ENCODE results near the gene LYSMD1. TPM values are rescaled to one million over a fixed set of nuclear protein-coding genes. Genes with fewer than 3 reads are reported as not detected.
"Not testable (repeated sequence)": the region's sequence is repeated elsewhere in the genome, so short reads cannot be mapped to it uniquely, and the experiment has no call there.

LYSMD1 gene
- total RNA-seq, result 1 to 10 TPM; 4.3 to 4.7 TPM

DNA sequence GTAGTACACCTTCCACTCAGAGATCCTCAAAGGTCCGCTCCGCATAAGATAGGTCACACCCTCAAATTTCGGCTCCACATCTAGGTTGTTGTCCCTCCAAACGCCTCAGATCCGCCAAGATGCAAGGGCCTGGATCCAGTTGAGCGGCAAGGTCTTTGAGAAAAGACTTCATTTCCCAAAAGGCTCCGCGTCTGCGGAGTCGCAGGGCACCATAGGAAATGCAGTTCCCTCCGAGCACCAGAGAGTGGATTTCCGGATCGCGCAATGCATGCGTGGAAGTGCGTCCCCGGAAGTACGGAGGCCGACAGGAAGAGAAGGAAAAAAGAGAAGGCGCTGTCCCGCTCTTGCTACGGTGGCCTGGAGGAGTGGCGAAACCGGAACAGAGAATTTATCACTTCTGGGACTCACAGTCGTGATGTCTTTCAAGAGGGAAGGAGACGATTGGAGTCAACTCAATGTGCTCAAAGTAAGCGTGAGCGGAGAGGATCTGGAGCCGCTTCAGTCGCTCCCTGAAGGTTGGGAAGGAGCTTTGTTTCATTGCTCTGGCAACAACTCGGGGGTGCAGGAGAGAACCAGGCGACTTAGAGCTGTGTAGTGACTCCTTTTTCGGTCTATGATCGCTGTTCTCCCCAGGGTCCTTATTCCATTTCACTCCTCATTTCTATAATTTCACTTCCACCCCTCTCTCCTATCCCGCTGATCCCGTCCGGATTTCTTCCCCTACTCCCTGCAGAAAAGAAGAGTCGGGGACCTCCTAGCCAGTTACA is at the start of gene LYSMD1, which contains the start of gene SCNM1:
TSS of gene LYSMD1 (minus strand) at position 165 of the 767 bp plus-strand sequence. CDS start 644 bp downstream, outside the sequence.
TSS of gene SCNM1 (plus strand) at position 407 of the 767 bp plus-strand sequence. CDS start at position 416, 9 bp downstream.
- ChIA-PET POLR2A (interaction anchor here (0.9 kb wide), 1 partner anchor 24 kb away, joined by 3 read pairs; the partner anchor contains the start of gene VPS72), CTCF (interaction anchor here (0.6 to 1.4 kb wide), 4 partner anchors 9 to 119 kb away, joined by 3 to 11 read pairs (median 3); no protein-coding TSS in a partner anchor)

DNA sequence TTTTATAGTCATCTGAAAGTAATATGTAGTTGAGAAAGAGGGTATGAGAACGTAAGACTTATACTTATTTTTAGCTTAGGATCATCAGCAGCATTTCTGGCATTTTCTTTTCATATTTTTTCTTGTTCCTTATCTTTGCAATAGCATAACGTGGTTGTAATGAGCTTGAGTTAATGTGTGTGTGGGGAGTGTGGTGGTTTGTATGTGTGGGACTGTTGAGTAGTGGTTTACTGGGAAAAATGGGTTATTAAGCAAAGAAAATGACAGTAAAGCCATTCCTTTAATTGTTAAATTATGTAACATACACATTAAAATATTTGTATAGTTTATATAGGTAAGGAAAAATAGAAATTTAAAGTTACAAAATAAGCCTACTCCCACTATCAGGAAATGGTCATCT is 47.9 kb upstream of the LYSMD1 start:
- POLR2A ChIA-PET, result no interaction called here

DNA sequence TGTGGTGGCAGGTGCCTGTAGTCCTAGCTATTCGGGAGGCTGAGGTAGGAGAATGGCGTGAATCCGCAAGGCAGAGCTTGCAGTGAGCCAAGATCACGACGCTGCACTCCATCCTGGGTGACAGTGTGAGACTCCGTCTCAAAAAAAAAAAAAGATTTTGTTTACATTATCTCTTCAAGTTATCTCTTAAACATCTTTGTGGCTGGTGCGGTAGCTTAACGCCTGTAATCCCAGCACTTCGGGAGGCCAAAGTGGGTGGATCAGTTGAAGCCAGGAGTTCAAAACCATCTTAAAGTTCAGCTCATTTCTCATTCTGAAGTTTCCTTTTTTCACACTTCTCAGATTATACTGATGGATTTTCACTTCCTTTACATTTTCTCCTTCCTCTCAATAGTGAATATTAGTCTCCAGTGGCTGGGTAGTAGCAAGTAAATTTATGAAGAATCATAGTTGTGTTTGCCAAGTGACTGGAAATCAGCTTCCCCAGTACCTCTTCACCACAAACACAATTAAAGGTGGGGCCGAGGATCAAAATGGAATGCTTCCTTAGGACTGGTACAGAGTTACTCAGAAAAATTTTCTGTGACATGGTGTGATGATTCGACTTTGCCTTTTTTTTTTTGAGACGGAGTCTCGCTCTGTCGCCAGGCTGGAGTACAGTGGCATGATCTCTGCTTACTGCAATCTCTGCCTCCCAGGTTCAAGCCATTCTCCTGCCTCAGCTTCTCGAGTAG is 46.4 kb upstream of the LYSMD1 start:
- ChIA-PET CTCF (interaction anchor here (1.0 to 1.9 kb wide), 2 partner anchors 40 to 490 kb away, joined by 5 to 7 read pairs; no protein-coding TSS in a partner anchor), POLR2A (no interaction called here)

More for the DNA sequence above, 47.9 kb upstream of the LYSMD1 start:
- CTCF ChIA-PET, result no interaction called here

GRCh38 chr1:151210830-151211229 is 45.1 kb upstream of the LYSMD1 start:
- ChIA-PET CTCF (interaction anchor here (1.9 kb wide), 1 partner anchor 41 kb away, joined by 7 read pairs; no protein-coding TSS in a partner anchor), POLR2A (no interaction called here)

DNA sequence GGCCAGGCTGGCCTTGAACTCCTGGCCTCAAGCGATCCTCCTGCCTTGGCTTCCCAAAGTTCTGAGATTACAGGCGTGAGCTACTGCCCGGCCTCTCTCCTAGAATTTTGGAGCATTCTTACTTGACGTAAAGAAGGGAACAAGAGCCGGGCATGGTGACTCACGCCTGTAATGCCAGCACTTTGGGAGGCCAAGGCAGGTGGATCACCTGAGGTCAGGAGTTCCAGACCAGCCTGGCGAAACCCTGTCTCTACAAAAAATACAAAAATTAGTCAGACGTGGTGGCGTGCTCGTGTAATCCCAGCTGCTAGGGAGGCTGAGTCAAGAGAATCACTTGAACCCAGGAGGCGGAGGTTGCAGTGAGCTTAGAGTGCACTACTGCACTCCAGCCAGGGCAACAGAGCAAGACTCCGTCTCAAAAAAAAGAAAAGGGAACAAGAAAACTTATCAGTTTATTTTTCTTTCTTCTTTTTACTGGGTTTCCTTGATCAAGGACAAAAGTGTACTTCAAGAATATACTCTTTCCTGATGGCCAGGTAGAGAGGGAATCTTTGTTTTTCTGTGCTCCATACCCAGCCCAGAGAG is 39.8 kb upstream of the LYSMD1 start:
- POLR2A ChIA-PET, CTCF ChIA-PET: not testable (repeated sequence)

- ChIA-PET POLR2A (interaction anchor here (0.6 kb wide), 1 partner anchor 51 kb away, joined by 8 read pairs; no protein-coding TSS in a partner anchor), CTCF (interaction anchor here (0.6 to 1.2 kb wide), 4 partner anchors 52 to 129 kb away, joined by 3 to 5 read pairs (median 4); no protein-coding TSS in a partner anchor)
Measured at GRCh38 chr1:151199873-151200581, 34.3 kb upstream of the LYSMD1 start.

DNA sequence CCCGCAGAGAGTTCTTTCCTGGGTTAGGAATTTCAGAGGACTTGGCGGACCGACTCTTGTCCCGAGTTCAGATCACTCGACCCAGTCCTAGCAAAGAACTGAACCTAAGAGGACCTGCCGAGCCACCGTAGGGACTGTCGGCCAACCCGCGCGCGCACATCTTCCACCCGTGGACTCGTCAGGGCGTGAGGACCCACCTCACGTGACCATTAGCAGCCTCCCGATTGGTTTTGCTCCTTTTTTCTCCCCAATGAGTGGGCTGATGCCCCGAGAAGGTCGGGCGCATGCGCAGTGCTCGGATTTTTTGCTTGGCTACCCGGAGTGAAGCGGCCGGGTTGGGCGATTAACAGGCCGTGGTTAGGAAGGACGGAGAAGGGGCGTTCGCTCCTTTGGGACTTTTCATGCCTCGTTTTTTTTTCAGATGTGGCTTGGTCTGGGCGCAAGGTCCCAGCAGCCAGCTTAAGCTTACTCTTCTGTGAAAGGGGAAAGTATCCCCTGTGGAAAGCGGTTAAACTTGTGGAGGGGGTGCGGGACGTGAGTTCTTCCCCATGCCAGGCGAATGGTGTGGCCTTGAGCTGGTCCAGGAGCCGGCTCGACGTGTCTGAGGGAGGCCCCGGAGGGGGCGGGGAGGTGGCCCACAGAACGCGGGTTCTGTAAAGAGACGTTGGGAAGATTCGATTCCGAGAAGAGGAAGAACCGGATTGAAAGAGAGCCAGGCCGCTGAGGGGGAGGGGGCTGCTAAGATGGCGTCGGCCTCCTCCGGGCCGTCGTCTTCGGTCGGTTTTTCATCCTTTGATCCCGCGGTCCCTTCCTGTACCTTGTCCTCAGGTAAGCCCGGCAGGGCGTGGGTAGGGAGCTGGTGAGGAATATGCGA is 32.8 kb upstream of the LYSMD1 start, which contains the start of gene PIP5K1A:
TSS of gene PIP5K1A (plus strand) at position 299 of the 874 bp plus-strand sequence. CDS start at position 744, 445 bp downstream.
- CTCF ChIA-PET, result interaction anchor here (1.0 to 1.2 kb wide), 4 partner anchors 9 to 242 kb away, joined by 3 to 4 read pairs (median 3); no protein-coding TSS in a partner anchor
- POLR2A ChIA-PET, result interaction anchor here (0.6 to 1.4 kb wide), 4 partner anchors 9 to 57 kb away, joined by 3 to 7 read pairs (median 4); partner anchors contain the start of genes PSMD4 and VPS72

DNA sequence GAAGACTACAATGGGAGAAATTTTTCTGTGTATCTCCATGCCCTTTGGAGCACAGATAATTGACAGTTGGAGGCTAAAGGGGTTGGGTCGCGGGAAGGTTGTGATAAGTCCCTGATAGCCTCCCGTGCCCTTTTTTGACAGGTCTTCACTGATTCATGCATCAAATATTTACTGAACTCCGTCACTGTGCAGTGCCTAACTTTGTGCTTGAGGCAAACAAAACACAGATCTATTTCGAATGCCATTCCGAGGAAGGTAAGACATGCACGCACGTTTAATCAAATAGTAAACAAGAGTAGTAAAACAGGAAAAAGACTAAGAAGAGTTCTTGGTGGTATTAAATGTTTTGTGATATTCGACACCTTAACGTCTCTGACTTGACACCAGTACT is 32.2 kb upstream of the LYSMD1 start:
- ChIA-PET CTCF (no interaction called here), POLR2A (interaction anchor here (1.4 kb wide), 1 partner anchor 8 kb away, joined by 7 read pairs; the partner anchor contains the start of gene VPS72)

DNA sequence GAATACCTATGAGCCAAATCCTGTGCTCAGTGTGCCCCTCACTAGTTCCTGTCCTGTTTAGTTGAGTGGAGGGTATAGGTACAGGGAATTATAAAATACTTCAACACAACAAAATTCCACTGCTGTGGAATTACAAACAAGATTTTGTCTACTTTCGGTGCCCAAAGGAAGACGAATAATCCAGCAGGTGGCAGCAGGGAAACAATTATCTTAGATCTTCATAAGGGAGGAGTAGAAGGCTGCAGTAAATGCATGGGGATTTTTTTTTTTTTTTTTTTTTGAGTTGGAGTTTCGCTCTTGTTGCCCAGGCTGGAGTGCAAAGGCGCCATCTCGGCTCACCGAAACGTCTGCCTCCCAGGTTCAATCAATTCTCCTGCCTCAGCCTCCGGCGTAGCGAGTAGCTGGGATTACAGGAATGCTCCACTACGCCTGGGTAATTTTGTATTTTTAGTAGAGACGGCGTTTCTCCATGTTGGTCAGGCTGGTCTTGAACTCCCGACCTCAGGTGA is 30.6 kb upstream of the LYSMD1 start:
- ChIA-PET CTCF (interaction anchor here (0.6 to 1.0 kb wide), 3 partner anchors 34 to 99 kb away, joined by 3 to 5 read pairs (median 3); no protein-coding TSS in a partner anchor), POLR2A (interaction anchor here (0.6 to 0.7 kb wide), 2 partner anchors 86 to 203 kb away, joined by 3 to 6 read pairs; partner anchors contain the start of gene PSMB4)

DNA sequence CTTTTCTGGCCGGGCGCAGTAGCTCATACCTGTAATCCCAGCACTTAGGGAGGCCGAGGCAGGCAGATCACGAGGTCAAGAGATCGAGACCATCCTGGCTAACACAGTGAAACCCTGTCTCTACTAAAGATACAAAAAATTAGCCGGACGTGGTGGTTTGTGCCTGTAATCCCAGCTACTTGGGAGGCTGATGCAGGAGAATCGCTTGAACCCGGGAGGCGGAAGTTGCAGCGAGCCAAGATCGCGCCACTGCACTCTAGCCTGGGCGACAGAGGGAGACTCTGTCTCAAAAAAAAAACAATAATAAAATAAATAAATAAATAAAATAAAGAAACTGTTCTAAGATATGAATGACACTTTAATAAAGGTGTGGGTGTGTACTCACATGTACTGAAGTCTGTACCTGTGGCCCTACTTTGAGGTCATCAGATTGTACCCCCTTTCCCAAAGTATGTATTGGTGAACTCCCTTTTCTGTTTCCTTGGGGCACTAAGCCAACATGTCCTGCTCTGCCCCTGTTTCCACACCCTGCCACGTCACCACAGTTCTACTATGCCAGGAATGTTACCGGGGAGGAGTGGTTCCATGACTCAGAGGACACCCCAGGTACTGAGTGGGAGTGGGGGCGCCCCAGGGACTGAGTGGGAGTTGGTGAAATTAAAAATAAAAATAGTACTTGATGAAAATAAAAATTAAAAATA is 29.3 kb upstream of the LYSMD1 start:
- CTCF ChIA-PET, result interaction anchor here (0.6 to 2.2 kb wide), 3 partner anchors 31 to 56 kb away, joined by 3 to 9 read pairs (median 4); no protein-coding TSS in a partner anchor
- POLR2A ChIA-PET, result not testable (repeated sequence)

- CTCF ChIA-PET, result interaction anchor here (2.2 kb wide), 1 partner anchor 58 kb away, joined by 9 read pairs; no protein-coding TSS in a partner anchor
- POLR2A ChIA-PET, result no interaction called here
Measured at GRCh38 chr1:151193856-151194255, 28.2 kb upstream of the LYSMD1 start.

- POLR2A ChIA-PET, result no interaction called here
- CTCF ChIA-PET, result interaction anchor here (0.8 kb wide), 1 partner anchor 60 kb away, joined by 6 read pairs; no protein-coding TSS in a partner anchor
Measured at GRCh38 chr1:151193304-151193703, 27.6 kb upstream of the LYSMD1 start.

GRCh38 chr1:151192047-151192446 is 26.3 kb upstream of the LYSMD1 start:
- CTCF ChIA-PET, result interaction anchor here (0.7 kb wide), 1 partner anchor 65 kb away, joined by 4 read pairs; no protein-coding TSS in a partner anchor

GRCh38 chr1:151189637-151190445 is 24.1 kb upstream of the LYSMD1 start, which contains the start of gene VPS72:
Gene VPS72 (minus strand): TSS chr1:151190197. CDS start chr1:151190121, 76 bp downstream.
- POLR2A ChIA-PET, result interaction anchor here (0.5 to 1.7 kb wide), 13 partner anchors 9 to 654 kb away, joined by 3 to 8 read pairs (median 3); partner anchors contain the start of genes PIP5K1A, PSMD4, SCNM1 and TNFAIP8L2
- CTCF ChIA-PET, result interaction anchor here (0.6 to 2.2 kb wide), 10 partner anchors 9 to 151 kb away, joined by 3 to 7 read pairs (median 4); partner anchors contain the start of genes GABPB2 and TNFAIP8L2

More at GRCh38 chr1:151192047-151192446, 26.3 kb upstream of the LYSMD1 start:
- POLR2A ChIA-PET, result no interaction called here

GRCh38 chr1:151188667-151189066 is 23.0 kb upstream of the LYSMD1 start:
- CTCF ChIA-PET, result interaction anchor here (0.6 to 2.2 kb wide), 3 partner anchors 10 to 250 kb away, joined by 3 to 6 read pairs (median 4); partner anchors contain the start of gene TNFAIP8L2

More at GRCh38 chr1:151188667-151189066, 23.0 kb upstream of the LYSMD1 start:
- POLR2A ChIA-PET, result interaction anchor here (0.5 to 0.6 kb wide), 2 partner anchors 19 to 20 kb away, joined by 3 to 5 read pairs; no protein-coding TSS in a partner anchor
